Body of pancreas (tissue), 4 donors: Measurements from ENCODE around the gene CDH4.

Source experiments
- POLR2A ChIP-seq, 3 donors: fragments of 450-650 bp; IDR thresholded peaks; one replicate each; pipeline ENCODE4 v1.6.1; 2016; ENCODE audit warnings: antibody characterized with exemption in 3 of 3, mild to moderate bottlenecking in 2 of 3
- TF ChIP-seq, protein P1 (sequence below), 7 experiments: fragments of 450-650 bp in 4 of 7; fragments of 200-600 bp in 3 of 7; sonication (generic) in 3 of 7; IDR thresholded peaks; one replicate each; pipeline ENCODE4 v1.5.1; 2016 to 2019; ENCODE audit warnings: antibody characterized with exemption in 7 of 7

DNA sequence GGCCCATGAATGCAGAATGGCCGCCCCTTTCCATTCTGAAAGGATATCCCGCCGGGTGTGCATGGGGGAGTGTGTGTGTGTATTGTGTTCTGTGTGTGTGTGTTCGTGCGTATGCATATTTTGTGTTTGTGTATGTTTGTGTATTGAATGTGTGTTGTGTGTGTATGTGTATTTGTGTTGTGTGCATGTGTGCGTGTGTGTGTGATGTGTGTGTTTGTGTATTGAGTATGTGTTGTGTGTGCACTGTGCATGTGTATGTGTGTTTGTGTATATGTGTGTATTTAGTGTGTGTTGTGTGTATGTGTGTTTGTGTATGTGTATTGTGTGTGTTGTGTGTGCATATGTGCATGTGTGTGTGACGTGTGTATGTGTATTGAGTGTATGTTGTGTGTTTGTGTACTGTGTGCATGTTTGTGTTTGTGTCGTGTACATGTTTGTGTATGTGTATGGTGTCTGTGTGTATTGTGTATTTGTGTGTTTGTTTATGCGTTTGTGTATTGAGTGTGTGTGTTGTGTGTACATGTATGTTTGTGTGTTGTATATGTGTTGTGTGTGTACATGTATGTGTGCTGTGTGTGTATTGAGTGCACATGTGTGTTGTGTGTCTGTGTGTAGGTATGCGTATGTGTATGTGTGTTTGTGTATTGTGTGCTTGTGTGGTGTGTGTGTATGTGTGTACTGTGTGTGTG lies 587.3 kb downstream of the CDH4 start:
- TF ChIP-seq, protein P1, sequence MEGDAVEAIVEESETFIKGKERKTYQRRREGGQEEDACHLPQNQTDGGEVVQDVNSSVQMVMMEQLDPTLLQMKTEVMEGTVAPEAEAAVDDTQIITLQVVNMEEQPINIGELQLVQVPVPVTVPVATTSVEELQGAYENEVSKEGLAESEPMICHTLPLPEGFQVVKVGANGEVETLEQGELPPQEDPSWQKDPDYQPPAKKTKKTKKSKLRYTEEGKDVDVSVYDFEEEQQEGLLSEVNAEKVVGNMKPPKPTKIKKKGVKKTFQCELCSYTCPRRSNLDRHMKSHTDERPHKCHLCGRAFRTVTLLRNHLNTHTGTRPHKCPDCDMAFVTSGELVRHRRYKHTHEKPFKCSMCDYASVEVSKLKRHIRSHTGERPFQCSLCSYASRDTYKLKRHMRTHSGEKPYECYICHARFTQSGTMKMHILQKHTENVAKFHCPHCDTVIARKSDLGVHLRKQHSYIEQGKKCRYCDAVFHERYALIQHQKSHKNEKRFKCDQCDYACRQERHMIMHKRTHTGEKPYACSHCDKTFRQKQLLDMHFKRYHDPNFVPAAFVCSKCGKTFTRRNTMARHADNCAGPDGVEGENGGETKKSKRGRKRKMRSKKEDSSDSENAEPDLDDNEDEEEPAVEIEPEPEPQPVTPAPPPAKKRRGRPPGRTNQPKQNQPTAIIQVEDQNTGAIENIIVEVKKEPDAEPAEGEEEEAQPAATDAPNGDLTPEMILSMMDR (IDR thresholded peaks at IDR 0.05), result no peak
- no peak for TF ChIP-seq POLR2A (IDR thresholded peaks at IDR 0.05)
